ENCODE measurements around the gene REEP2. TPM values are rescaled to one million over a fixed set of nuclear protein-coding genes. Genes with fewer than 3 reads are reported as not detected.
"Not testable (repeated sequence)": the region's sequence is repeated elsewhere in the genome, so short reads cannot be mapped to it uniquely, and the experiment has no call there.

Gene REEP2
- total RNA-seq, 1 experiment from 2014 or later, result 2.4 TPM

GRCh38 chr5:138465261-138466124, 26.6 kb downstream of the REEP2 start, which contains the start of gene EGR1:
TSS of gene EGR1 (plus strand) at chr5:138465479. CDS start at chr5:138465762, 283 bp downstream.
- DNase-seq (ENCODE audit: extremely low read depth, low read depth), result peak; percentile 96

- DNase-seq (ENCODE audit: extremely low read depth, low read depth), result no peak
Observed at GRCh38 chr5:138466125-138466899, 27.5 kb downstream of the REEP2 start.

- no peak for DNase-seq (ENCODE audit: extremely low read depth, low read depth)
Observed at GRCh38 chr5:138466900-138467710, 28.2 kb downstream of the REEP2 start.

GRCh38 chr5:138467711-138468132, 28.9 kb downstream of the REEP2 start:
- peak; percentile 36 for DNase-seq (ENCODE audit: extremely low read depth, low read depth)

GRCh38 chr5:138468133-138468965, 29.5 kb downstream of the REEP2 start:
- no peak for DNase-seq (ENCODE audit: extremely low read depth, low read depth)

GRCh38 chr5:138468966-138469539, 30.2 kb downstream of the REEP2 start:
- no peak for DNase-seq (ENCODE audit: extremely low read depth, low read depth)

GRCh38 chr5:138469540-138470321, 30.9 kb downstream of the REEP2 start:
- peak; percentile 69 for DNase-seq (ENCODE audit: extremely low read depth, low read depth)

GRCh38 chr5:138470322-138471051, 31.6 kb downstream of the REEP2 start:
- DNase-seq (ENCODE audit: extremely low read depth, low read depth), result peak; percentile 33

- DNase-seq (ENCODE audit: extremely low read depth, low read depth), result no peak
Observed at GRCh38 chr5:138471052-138471361, 32.1 kb downstream of the REEP2 start.

- no peak for DNase-seq (ENCODE audit: extremely low read depth, low read depth)
Observed at GRCh38 chr5:138472353-138472752, 33.5 kb downstream of the REEP2 start.

GRCh38 chr5:138473151-138473550, 34.3 kb downstream of the REEP2 start:
- DNase-seq (ENCODE audit: extremely low read depth, low read depth), result not testable (repeated sequence)

GRCh38 chr5:138476918-138477317, 38.1 kb downstream of the REEP2 start:
- no peak for DNase-seq (ENCODE audit: extremely low read depth, low read depth)

GRCh38 chr5:138482638-138483037, 43.8 kb downstream of the REEP2 start:
- DNase-seq (ENCODE audit: extremely low read depth, low read depth), result no peak

GRCh38 chr5:138488481-138488945, 49.7 kb downstream of the REEP2 start:
- DNase-seq (ENCODE audit: extremely low read depth, low read depth), result no peak

GRCh38 chr5:138489683-138490061, 50.8 kb downstream of the REEP2 start:
- no peak for DNase-seq (ENCODE audit: extremely low read depth, low read depth)

- DNase-seq (ENCODE audit: extremely low read depth, low read depth), result no peak
Observed at GRCh38 chr5:138490648-138491283, 51.9 kb downstream of the REEP2 start.

GRCh38 chr5:138491284-138491648, 52.4 kb downstream of the REEP2 start:
- DNase-seq (ENCODE audit: extremely low read depth, low read depth), result no peak
